Endodermal cell (in vitro differentiated cells): ENCODE data around the gene SPA17. TPM values are rescaled to one million over a fixed set of nuclear protein-coding genes. Genes with fewer than 3 reads are reported as not detected.
A peak's percentile ranks its signal among the peaks of the same experiment; 100 is the strongest.

Experiments used
- DNase-seq: peaks from one replicate; pipeline ENCODE4 v3.0.0-alpha.2; 2017
- H3K27ac ChIP-seq: 2 replicates; pipeline ENCODE4 v1.5.1; 2013; ENCODE audit warnings: mild to moderate bottlenecking, low read depth, low read length, moderate library complexity
- H3K27me3 ChIP-seq: 2 replicates; pipeline ENCODE4 v1.6.1; 2013; ENCODE audit warnings: mild to moderate bottlenecking, low read length, moderate library complexity; ENCODE audit not compliant: insufficient read depth, control insufficient read depth, poor library complexity, severe bottlenecking
- H3K36me3 ChIP-seq: 2 replicates; pipeline ENCODE4 v1.7.0; 2013; ENCODE audit warnings: mild to moderate bottlenecking, low read length, moderate library complexity; ENCODE audit not compliant: control insufficient read depth, insufficient read depth
- H3K4me1 ChIP-seq: one replicate; pipeline ENCODE4 v1.7.0; 2013; ENCODE audit warnings: low read length; ENCODE audit not compliant: control insufficient read depth, insufficient read depth
- H3K4me3 ChIP-seq: 2 replicates; pipeline ENCODE4 v1.5.1; 2013; ENCODE audit warnings: mild to moderate bottlenecking, low read length, moderate library complexity
- H3K9ac ChIP-seq: 2 replicates; pipeline ENCODE4 v1.6.1; 2013; ENCODE audit warnings: mild to moderate bottlenecking, low read length, moderate library complexity; ENCODE audit not compliant: poor library complexity, severe bottlenecking; ENCODE audit errors: extremely low read depth
- H3K9me3 ChIP-seq: 2 replicates; pipeline ENCODE4 v1.6.1; 2013; ENCODE audit warnings: mild to moderate bottlenecking, low read length, moderate library complexity; ENCODE audit not compliant: control insufficient read depth
- H3K27ac Mint-ChIP-seq: 2 replicates; pipeline ENCODE4 v1.8.0; 2020; ENCODE audit warnings: mixed read lengths
- H3K27me3 Mint-ChIP-seq: 2 replicates; pipeline ENCODE4 v1.8.0; 2021; ENCODE audit warnings: mild to moderate bottlenecking, mixed read lengths; ENCODE audit not compliant: insufficient read depth
- H3K36me3 Mint-ChIP-seq: 2 replicates; pipeline ENCODE4 v1.8.0; 2020; ENCODE audit warnings: low read depth, mixed read lengths
- H3K4me1 Mint-ChIP-seq: 2 replicates; pipeline ENCODE4 v1.8.0; 2020; ENCODE audit warnings: mixed read lengths
- H3K4me3 Mint-ChIP-seq: 2 replicates; pipeline ENCODE4 v1.8.0; 2020; ENCODE audit warnings: mild to moderate bottlenecking, moderate library complexity, mixed read lengths
- H3K9me3 Mint-ChIP-seq: 2 replicates; pipeline ENCODE4 v1.8.0; 2020; ENCODE audit warnings: mild to moderate bottlenecking, mixed read lengths
- CTCF ChIP-seq: fragments of 200-600 bp; sonication (generic); conservative IDR thresholded peaks from 2 replicates; pipeline ENCODE4 v1.5.0; 2021; ENCODE audit warnings: antibody characterized with exemption, mild to moderate bottlenecking
- WGBS, 2 experiments: methylation state at CpG; one replicate each; pipeline versions ENCODE4 v1.1.5 to v1.1.7; 2013; ENCODE audit warnings: missing lambda C conversion rate in 2 of 2, mixed read lengths in 1 of 2; ENCODE audit not compliant: insufficient coverage in 1 of 2, insufficient read length in 1 of 2; 5-methylcytosine and 5-hydroxymethylcytosine counted together
- long read RNA-seq, 4 experiments: library from polyadenylated mRNA in 2 of 4; library from RNA in 1 of 4; library from capped mRNA in 1 of 4; stranded (forward) in 3 of 4; unstranded in 1 of 4; transcript quantifications; one replicate each; pipeline ENCODE4 v2.0.0, GENCODE V29; 2020 to 2021; ENCODE audit warnings: inconsistent platforms in 1 of 4
- polyA plus RNA-seq, 2 experiments: library from polyadenylated mRNA; stranded (reverse); fragments of 50-300 nt; gene quantifications; one replicate each; pipeline ENCODE4 v1.2.3, GENCODE V29; 2013
- total RNA-seq, 2 donors: library from RNA; stranded (reverse); fragmentation: NEBNext Ultra II Directional in 1 of 2; extraction: Animal tissue kit (Norgen Biotek cat#: 25700) in 1 of 2; gene quantifications; 2 replicates in 1 of 2; 3 replicates in 1 of 2; pipeline ENCODE4 v1.2.1, GENCODE V29; 2021

The SPA17 gene
- 10 to 100 TPM; 19.6 to 21.8 TPM for total RNA-seq
- polyA plus RNA-seq (2013, experiment 1 of 2): 38.0 TPM
- polyA plus RNA-seq (2013, experiment 2 of 2): 46.4 TPM
- long read RNA-seq, experiment 1, full-length matches to known transcripts: 12 of 14 reads
- long read RNA-seq, experiment 1, partial matches to known transcripts: 1 of 14 reads
- long read RNA-seq, experiment 1, other reads (novel, unspliced or antisense): 1 of 14 reads
- long read RNA-seq, experiment 2, transcript SPA17-201 (5 exons, 853 nt): major isoform, 11 of 11 reads
- long read RNA-seq, experiment 2, partial matches to known transcripts: 0 of 11 reads
- long read RNA-seq, experiment 2, other reads (novel, unspliced or antisense): 0 of 11 reads
- long read RNA-seq, experiment 3, transcript SPA17-201 (5 exons, 853 nt): major isoform, 13 of 14 reads
- long read RNA-seq, experiment 3, partial matches to known transcripts: 0 of 14 reads
- long read RNA-seq, experiment 3, other reads (novel, unspliced or antisense): 1 of 14 reads
- long read RNA-seq, experiment 4, transcript SPA17-201 (5 exons, 853 nt): major isoform, 57 of 62 reads
- long read RNA-seq, experiment 4, partial matches to known transcripts: 1 of 62 reads
- long read RNA-seq, experiment 4, other reads (novel, unspliced or antisense): 4 of 62 reads

- Histone ChIP-seq H3K4me1 (peaks cover 4% of the 10 kb centered on the region), H3K27ac (peak within 1 kb of the TSS; percentile 82), H3K9ac (peak within 1 kb of the TSS; percentile 69), H3K4me3 (peak within 1 kb of the TSS; percentile 89), H3K36me3 (no peaks in the 10 kb centered on the region), H3K9me3 (no peaks in the 10 kb centered on the region), H3K27me3 (peaks cover 28% of the 10 kb centered on the region)
- WGBS, 2 experiments: 0 to 1% methylated on average over 36 to 58 of the region's 58 CpGs
- Mint-ChIP-seq H3K4me1 (peaks cover 10% of the 10 kb centered on the region), H3K9me3 (no peaks in the 10 kb centered on the region), H3K36me3 (no peaks in the 10 kb centered on the region), H3K27ac (peak within 1 kb of the TSS; percentile 93), H3K4me3 (peak within 1 kb of the TSS; percentile 87), H3K27me3 (peaks cover 22% of the 10 kb centered on the region)
- peak; percentile 98 for DNase-seq
- TF ChIP-seq CTCF: no peak
These were observed at the start of gene SPA17, which contains the start of gene SIAE for GRCh38 chr11:124673333-124674167. TSS of gene SPA17 (plus strand) at chr11:124673904. CDS start at chr11:124675265, 1,361 bp downstream. TSS of gene SIAE (minus strand) at chr11:124673739. CDS start at chr11:124673708, 31 bp downstream.

- H3K36me3 ChIP-seq: peaks cover 59% of the 10 kb centered on the region
- no peaks in the 10 kb centered on the region for H3K9me3 ChIP-seq
- H3K9ac ChIP-seq: no peak overlapping the region
- H3K27ac ChIP-seq: no peak overlapping the region
- Mint-ChIP-seq H3K4me1 (peaks cover 18% of the 10 kb centered on the region), H3K27ac (peak overlapping the region; percentile 48), H3K4me3 (no peak overlapping the region), H3K9me3 (no peaks in the 10 kb centered on the region), H3K27me3 (no peaks in the 10 kb centered on the region), H3K36me3 (peaks cover 40% of the 10 kb centered on the region)
- DNase-seq: no peak
- no peak for TF ChIP-seq CTCF
- WGBS, 2 experiments: 91% methylated on average over 3 of the region's 3 CpGs; no CpG with 5 or more reads in 1 of the 2 experiments
- H3K27me3 ChIP-seq: peaks cover under 1% of the 10 kb centered on the region
- no peak overlapping the region for H3K4me3 ChIP-seq
- H3K4me1 ChIP-seq: peaks cover 10% of the 10 kb centered on the region
These were observed 48.1 kb upstream of the SPA17 start for GRCh38 chr11:124625504-124626168.

GRCh38 chr11:124627546-124627945 lies 46.2 kb upstream of the SPA17 start:
- H3K36me3 Mint-ChIP-seq: peaks cover 56% of the 10 kb centered on the region

More at GRCh38 chr11:124627546-124627945, 46.2 kb upstream of the SPA17 start:
- Histone ChIP-seq H3K4me1 (peaks cover 5% of the 10 kb centered on the region), H3K4me3 (no peak overlapping the region), H3K9ac (no peak overlapping the region), H3K9me3 (no peaks in the 10 kb centered on the region), H3K27me3 (no peaks in the 10 kb centered on the region), H3K27ac (no peak overlapping the region), H3K36me3 (peaks cover 78% of the 10 kb centered on the region)
- no peak for TF ChIP-seq CTCF
- no peak for DNase-seq
- H3K27ac Mint-ChIP-seq: no peak overlapping the region
- no peaks in the 10 kb centered on the region for H3K27me3 Mint-ChIP-seq
- peaks cover 9% of the 10 kb centered on the region for H3K4me1 Mint-ChIP-seq
- no peak overlapping the region for H3K4me3 Mint-ChIP-seq
- WGBS, 2 experiments: 90 to 100% methylated on average over 2 to 5 of the region's 5 CpGs
- H3K9me3 Mint-ChIP-seq: no peaks in the 10 kb centered on the region
